MV-4-11 (cell line): ENCODE measurements around the gene CYP27C1.

Experiments used
- DNase-seq: peaks from one replicate; lab custom pipeline; 2025; lab: John Stamatoyannopoulos, UW

The CYP27C1 gene

DNA sequence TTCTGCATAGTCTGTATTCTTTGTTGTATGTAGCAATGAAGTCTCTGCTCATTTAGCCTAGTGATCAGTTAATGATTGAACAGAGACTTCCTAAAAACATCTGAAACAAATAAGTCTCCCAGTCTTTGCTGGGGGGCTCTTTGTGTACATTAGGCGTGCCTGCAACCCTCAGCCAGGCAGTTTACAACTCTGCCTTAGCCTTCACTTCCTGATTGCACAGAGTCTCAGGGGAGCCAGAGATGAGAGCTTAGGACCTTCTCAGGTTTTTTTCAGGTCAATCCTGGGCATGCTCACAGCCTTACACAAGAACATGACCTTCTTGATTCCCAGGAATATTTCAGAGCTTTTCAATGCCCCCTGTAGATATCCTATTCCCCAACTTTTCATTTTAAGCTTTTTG, 69.1 kb downstream of the CYP27C1 start:
- DNase-seq, result no peak

DNA sequence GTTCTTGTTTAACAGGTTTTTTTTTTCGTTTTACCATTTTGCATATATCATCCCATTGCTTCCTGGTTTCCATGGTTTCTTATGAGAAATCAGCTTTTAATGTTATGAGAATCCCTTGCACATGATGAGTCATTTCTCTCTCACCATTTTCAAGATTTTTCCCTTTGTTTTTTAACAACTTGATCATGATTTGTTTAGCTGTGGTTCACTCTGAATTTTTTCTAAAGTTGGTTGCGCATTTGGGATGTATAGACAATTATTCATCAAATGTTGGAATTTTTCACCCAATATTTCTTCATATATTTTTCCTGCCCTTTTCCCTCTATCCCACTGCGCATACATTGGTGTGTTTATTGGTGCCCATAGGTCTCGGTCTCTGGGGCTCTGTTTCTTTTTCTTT, 70.7 kb downstream of the CYP27C1 start:
- DNase-seq, result no peak

DNA sequence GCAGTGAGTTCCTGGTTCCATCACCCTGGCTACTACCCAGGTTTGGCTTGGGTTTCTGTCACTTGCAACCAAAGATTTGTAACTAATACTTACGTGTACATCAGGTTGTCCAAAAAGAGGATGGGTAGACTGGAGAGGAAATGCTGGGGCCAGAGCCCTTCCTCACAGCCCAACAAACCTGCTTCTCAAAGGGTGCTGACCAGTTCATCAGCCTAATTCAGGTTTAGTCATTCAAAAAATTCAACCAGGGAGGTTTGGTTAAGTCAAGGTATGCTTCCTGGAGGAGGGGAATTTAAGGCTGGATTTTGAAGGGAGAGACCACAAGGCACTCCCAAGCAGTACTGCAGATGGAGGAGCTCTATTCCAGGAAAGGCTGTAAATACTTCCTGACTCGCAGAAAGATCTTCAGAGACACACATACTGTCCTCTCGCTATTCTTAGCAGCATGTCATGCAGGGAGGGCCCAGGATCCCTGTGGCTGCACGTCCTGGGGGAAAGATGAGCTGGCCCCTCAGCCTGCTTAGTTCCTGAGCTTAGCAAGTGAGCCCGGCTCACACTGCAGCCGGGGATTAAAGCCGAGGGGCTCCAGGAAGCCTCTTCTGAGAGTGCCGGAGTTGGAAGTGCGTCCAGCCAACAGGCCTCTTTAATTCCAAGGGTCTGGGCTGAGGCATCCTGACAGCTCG, 73.1 kb downstream of the CYP27C1 start:
- no peak for DNase-seq

DNA sequence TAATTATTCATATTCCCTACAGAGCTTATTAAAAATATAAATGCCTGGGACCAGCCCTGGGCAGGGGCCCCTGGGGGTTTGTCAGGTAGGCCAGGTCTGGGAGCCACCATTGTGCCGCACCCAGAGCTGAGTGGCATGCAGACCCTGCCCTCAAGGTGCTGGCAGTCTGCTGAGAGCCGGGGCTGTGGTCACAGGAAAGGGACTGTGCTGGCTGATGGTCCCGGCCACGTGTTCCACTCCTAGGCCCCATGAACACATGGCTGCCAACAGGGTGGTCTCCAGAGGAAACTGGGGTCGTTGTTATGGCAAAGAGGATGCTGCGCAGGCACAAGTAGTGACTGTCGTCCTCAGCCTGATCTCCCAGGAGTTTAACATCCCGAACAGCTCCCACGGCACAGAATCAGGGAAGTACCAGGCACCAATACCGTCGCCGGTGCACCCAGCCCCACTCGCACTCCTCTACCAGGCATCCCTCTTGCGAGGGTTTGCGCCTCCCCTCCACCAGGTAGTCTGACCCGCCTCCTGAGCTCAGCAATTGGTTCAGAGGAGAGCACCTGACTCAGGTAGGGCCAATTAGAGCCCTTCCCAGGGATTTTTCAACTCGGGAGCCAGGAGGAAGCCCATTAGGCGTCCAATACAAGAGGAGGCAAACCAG, 73.9 kb downstream of the CYP27C1 start:
- no peak for DNase-seq

DNA sequence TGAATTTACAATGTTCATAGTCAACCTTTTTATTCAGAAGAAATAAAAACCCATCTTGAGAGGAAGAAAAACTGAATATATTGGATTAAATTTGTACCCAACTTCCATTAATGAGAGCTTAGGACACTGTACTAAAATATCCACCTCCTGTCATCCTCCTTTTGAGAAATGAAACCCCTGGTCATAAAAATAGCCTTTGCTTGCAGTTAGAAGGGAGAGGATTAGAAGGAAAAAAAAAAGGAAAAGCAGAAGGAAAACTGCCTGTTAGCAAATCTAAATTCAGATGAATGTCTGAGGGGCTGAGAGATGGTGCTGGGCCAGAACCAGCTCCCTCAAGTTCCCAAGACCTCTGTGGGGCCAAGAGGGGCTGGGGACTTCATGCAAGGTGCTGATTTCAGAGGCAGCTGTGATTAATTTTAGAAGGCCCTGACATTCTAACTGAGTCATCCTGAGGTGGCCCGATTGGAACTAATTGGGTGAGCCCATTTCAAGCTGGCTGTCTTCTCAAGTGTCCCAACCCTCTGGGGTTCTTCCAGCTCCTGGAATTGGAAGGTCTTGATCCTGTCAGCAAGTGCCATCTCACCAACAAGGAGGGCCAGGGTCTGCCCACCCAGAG, 74.7 kb downstream of the CYP27C1 start:
- DNase-seq, result peak; percentile 40

DNA sequence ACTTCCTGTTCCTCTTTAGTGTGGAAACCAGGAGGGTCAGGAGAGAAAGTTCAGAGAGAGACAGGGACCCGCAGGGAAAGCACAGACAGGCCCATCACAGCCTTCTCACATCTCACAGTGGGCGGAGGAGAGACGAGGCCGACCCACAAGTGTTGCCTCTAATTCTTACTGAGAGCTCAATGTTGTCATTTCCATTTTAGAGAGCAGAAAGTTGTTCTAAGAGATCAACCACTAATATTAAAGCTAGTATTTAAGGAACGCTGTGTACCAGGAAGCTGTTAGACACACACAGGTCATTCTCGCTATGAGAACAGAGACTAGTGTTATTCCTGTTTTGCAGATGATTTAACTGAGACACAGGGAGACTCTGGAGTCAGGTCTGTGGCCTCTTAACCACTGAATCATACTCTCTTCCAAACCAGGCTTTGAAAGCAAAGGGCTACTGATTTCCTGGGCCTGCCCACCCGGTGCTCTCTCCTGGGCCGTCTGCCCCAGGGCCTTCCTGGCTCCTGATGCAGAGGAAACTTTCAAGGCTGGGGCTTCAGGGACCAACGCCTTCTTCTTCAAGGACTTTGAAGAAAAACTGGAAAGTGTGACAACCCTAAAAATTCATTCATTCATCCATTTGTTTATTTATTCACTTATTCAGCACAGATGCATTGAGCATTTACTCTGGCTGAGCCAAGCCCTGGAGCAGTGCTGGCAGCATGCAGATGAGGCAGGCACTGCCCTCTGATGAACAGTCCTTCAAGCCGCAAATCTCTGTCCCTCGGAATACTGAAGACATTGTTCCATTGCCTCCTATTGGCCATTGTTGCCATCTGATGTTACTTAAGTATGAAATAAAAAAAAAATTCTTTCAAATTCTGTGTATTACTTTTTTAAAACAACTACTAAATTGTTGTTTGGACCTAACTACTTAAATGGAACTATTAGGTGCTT, 76.0 kb downstream of the CYP27C1 start:
- peak; percentile 48 for DNase-seq

DNA sequence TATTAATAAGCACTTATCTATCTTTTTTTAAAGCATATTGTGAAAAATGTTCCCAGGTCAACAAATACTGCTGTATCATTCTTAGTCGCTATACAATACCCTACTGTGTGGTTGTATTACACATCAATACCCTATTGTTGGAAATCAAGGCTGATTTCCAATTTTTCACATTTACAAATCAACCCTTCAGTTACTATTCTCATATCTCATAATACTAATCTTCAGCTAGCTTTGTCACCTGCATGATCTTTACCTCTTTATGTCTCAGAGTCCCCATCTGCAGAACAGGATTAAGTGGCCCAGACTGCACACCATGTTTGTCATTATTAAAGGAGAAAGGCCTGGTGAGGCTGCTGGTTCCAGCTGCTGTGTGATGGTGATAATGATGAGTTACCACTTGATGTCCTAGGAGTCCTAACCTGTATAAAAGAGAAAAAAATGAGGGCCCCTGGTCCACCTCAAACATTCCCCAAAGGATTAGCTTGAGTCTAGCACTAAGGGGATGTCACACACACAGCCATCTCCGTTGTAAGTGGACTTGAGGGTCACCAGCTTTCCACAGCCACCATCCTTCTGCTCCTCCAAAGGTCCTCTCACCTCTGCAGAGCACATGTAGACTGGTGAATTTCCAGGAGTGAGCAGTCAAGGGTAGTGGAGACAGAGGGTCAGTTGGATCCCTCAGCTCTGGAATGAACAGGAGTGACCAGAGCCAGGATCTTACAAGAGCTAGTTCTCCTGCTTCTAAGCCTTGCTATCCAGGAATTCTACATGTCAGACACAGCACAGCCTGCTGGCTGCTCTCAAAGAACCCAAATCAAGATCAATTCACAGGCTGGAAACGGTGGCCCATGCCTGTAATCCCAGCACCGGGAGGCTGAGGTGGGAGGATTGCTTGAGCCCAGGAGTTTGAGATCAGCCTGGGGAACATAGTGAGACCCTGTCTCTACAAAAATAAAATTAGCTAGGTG, 77.2 kb downstream of the CYP27C1 start:
- DNase-seq, result no peak

DNA sequence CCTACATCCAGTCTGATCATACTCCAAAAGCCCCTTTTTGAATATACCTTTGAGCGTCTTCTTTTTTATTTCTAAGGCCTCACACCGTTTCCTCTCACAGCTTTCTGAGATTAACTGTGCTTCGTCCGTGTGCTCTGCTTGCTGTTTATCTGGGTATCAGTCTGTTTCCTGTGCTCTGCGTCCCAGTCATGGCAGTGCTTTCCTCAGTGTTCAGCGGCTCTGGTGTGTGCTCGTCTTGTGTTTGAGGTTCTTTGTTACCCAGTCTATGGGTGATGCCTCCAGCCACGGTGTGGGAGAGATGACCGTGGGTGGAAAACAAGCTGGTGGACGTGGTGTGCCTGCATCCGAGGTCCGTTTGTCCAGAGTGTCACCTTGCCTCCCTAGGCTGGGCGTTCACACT, 79.6 kb downstream of the CYP27C1 start:
- no peak for DNase-seq

DNA sequence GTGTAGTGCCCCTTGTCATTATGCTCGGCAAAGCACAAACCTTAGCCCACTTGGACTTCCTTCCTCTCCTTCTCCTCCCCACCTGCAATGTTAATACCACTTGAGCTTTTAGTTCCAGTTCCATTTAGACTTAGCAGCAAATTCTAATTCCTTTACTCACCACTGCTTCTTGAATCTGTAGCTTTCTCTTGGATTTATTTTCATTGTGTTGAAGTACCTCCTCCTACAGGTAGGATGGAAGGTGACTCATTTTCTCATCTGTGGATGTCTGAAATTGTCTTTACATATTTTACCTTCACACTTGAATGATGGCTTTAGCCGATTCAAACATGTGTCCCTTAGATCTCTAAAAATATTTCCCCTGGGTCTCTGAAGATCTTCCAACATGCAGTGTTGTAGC, 80.3 kb downstream of the CYP27C1 start:
- DNase-seq, result no peak

DNA sequence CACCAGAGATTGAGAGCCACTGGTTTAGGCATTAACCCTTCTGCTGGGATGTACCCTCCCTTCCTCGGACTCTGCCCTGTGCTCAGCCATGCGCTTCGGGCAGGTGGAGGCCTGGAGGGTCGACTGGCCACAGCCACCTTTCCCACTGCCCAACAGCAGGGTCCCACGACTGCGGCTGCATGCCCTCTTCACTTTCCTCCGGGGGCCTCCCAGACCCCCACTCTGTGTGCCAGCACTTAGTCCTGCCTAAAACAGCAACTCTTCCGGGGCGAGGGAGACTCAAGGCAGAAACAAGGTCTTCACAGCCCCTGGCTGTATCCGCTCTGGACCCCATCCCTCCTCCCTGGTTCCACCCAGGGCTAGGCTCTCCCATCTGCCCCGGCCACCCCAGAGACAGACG, 81.8 kb downstream of the CYP27C1 start:
- DNase-seq, result no peak

DNA sequence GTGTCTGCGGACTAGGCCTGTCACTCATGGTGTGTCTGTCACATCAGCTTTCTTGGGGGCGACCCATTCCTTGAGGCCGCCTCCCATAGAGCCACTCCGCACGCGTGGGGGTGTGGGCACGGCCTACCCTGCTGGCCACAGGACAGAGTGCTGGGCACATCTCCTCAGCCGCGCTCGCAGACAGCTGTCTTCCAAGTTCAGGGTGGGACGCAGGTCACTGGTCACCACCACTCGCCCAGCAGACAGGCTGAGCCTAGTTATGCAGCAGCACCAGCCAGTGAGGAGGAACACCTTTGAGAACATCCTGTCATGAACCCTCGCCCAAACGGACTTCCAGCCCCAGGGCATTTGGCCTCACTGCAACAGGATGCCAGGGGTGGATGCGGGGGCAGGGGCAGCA, 82.4 kb downstream of the CYP27C1 start:
- no peak for DNase-seq

DNA sequence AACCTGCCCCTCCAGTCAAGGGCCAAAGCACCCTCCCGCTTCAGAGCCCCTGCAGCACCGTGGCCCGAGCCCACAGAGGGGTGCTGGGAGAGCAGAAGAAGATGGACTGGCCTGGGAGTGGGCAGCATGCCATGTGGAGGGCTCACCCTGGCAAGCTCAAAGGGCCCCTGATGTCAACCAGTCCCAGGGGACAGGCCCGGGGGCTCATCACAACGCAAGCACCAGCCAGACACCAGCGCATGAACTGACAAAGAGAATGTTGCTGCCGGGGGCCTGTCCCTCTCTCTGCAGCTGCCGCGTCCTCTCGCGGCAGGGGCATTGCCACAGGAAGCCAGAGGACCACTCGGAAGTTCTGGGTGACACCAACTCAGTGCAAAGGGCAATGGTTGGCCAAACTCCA, 82.9 kb downstream of the CYP27C1 start:
- no peak for DNase-seq

DNA sequence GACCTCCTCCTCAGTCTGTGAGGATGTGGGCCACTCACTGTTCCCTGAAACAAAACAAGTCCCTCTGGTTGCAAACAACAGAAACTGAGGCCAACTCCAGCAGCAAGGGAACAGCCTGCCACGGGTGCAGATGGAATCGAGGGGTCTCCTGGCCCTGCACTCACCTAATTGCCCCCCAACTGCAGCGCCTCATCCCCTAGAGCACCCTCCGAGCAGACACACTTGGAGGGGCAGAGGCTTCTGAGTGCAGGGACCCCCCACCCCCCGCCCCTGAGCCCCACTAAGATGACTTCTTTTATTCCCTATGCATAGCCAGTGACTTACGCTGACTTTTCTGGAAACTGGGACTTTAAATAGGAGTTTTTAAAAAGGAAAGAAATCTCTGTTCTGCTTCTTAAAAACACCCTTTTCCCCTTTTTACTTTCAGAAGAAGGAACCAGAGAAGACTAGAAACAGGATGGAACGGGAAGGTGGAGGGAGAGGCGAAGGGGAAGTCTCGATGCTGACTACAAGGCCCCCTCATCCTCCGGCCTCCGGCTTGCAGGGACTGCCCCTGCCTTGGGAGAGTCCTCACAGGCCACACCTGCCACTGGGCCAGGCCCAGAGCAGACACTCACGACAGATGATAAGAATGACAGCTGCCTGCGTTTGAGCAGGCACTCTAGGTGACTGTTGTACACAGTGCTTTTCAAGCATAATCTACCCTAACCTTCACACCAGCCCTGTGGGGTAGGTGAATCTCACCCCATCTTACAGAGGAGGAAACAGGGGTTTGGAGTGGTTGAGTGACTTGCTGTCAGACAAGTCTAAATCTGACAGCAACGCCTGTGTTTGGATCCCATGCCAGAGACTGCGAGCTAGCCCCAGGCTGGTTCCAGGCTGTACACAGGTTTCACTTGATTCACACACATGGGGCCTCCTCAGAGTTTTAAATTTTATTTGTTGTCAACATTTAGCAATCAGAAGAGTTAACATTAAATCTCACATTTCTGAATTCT, 85.0 kb downstream of the CYP27C1 start:
- peak; percentile 85 for DNase-seq

DNA sequence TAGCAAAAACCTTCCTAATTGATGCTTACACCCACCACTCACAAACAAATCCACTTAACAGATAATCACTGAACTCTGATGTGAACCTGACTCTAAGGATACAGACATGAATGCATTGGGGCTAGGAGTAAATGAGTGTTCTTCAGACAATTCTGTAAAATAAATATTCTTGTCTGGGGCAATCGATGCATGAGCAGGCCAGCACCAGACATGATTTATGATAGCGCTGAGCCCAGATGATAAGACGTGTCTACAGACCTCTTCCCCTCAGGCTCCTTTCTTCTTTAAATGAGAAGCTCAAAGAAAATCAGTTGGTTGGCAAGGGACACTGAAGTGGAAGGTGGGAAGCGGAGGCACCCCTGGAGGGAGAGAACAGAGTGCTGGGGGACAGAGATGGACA, 85.9 kb downstream of the CYP27C1 start:
- peak; percentile 13 for DNase-seq
